Measurements from ENCODE around the gene TSACC. TPM values are rescaled to one million over a fixed set of nuclear protein-coding genes. Genes with fewer than 3 reads are reported as not detected.

The TSACC gene
- total RNA-seq, 1 donor from 2014 or later: 0.65 TPM

DNA sequence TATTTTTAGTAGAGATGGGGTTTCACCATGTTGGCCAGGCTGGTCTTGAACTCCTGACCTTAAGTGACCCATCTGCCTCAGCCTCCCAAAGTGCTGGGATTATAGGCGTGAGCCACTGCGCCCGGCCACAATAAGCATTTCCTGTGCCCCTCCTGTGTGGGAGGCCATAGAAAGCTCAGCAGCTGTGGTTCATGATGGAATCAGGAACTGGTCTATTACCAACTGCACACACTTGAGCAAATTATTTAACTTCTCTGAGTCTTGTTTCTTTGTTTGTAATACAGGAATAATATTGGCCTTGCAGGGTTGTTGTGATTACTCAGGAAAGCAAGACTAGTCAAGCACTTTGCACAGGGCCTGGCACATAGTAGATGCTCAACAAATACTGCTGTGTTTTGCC is 45.7 kb downstream of the TSACC start:
- Mint-ChIP-seq H3K36me3 (ENCODE audit: insufficient read depth) (no peaks in the 10 kb centered on the region), H3K9me3 (ENCODE audit: low read depth) (no peaks in the 10 kb centered on the region), H3K27ac (no peak overlapping the region), H3K27me3 (peaks cover 49% of the 10 kb centered on the region), H3K4me1 (ENCODE audit: low read depth) (no peaks in the 10 kb centered on the region), H3K4me3 (ENCODE audit: low read depth) (no peak overlapping the region)
- TF ChIP-seq, protein P1, sequence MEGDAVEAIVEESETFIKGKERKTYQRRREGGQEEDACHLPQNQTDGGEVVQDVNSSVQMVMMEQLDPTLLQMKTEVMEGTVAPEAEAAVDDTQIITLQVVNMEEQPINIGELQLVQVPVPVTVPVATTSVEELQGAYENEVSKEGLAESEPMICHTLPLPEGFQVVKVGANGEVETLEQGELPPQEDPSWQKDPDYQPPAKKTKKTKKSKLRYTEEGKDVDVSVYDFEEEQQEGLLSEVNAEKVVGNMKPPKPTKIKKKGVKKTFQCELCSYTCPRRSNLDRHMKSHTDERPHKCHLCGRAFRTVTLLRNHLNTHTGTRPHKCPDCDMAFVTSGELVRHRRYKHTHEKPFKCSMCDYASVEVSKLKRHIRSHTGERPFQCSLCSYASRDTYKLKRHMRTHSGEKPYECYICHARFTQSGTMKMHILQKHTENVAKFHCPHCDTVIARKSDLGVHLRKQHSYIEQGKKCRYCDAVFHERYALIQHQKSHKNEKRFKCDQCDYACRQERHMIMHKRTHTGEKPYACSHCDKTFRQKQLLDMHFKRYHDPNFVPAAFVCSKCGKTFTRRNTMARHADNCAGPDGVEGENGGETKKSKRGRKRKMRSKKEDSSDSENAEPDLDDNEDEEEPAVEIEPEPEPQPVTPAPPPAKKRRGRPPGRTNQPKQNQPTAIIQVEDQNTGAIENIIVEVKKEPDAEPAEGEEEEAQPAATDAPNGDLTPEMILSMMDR (IDR thresholded peaks at IDR 0.05; ENCODE audit: unreplicated experiment): no peak
- DNase-seq (ENCODE audit: low spot score, unreplicated experiment): no peak

DNA sequence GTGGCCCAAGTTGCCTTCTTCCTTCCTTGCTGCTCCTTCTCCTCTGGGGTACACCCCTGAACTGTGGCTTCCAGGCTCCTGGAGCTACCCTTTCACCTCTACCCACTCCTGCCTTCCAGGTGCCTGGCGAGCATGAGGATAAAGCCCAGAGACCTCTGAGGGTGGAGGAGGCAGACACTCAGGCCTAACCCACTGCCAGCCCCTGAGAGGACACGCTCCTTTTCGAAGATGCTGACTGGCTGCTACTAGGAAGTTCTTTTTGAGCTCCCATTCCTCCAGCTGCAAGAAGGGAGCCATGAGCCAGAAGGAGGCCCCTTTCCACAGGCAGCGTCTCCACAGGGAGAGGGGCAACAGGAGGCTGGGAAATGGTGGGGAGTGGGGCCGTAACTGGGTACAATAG is 46.3 kb downstream of the TSACC start:
- no peak for DNase-seq (ENCODE audit: low spot score, unreplicated experiment)
- Mint-ChIP-seq H3K4me3 (ENCODE audit: low read depth) (no peak overlapping the region), H3K27ac (no peak overlapping the region), H3K4me1 (ENCODE audit: low read depth) (no peaks in the 10 kb centered on the region), H3K9me3 (ENCODE audit: low read depth) (no peaks in the 10 kb centered on the region), H3K36me3 (ENCODE audit: insufficient read depth) (no peaks in the 10 kb centered on the region), H3K27me3 (peaks cover 56% of the 10 kb centered on the region)
- TF ChIP-seq, protein P1 (IDR thresholded peaks at IDR 0.05; ENCODE audit: unreplicated experiment): no peak

DNA sequence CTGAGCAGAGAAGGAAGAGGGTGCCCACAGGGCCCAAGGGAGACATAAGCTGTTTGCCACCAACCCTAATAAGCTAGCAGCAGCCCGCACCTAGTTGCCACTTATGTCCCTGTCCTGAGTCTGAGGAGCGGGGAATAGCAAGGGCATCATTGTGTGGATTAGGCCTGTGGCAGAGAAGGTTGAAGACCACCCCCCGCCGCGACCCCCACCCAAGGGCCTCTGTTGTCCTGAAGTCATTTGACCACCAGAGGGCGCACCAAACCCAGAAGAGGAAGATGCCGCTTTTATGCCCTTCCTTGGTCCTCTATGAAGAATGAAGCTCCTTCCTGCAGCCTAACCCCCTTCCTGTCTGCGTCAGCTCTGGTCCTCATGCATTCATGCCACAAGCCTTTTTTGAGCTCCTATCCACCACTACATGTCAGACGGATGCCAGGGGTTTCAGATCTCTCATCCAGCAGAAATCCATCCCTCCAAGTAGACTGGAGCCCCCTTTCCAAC is 47.3 kb downstream of the TSACC start:
- Mint-ChIP-seq H3K9me3 (ENCODE audit: low read depth) (no peaks in the 10 kb centered on the region), H3K36me3 (ENCODE audit: insufficient read depth) (no peaks in the 10 kb centered on the region), H3K4me3 (ENCODE audit: low read depth) (no peak overlapping the region), H3K27ac (no peak overlapping the region), H3K4me1 (ENCODE audit: low read depth) (no peaks in the 10 kb centered on the region), H3K27me3 (peaks cover 65% of the 10 kb centered on the region)
- TF ChIP-seq, protein P1 (IDR thresholded peaks at IDR 0.05; ENCODE audit: unreplicated experiment): peak; percentile 89
- DNase-seq (ENCODE audit: low spot score, unreplicated experiment): peak; percentile 71

DNA sequence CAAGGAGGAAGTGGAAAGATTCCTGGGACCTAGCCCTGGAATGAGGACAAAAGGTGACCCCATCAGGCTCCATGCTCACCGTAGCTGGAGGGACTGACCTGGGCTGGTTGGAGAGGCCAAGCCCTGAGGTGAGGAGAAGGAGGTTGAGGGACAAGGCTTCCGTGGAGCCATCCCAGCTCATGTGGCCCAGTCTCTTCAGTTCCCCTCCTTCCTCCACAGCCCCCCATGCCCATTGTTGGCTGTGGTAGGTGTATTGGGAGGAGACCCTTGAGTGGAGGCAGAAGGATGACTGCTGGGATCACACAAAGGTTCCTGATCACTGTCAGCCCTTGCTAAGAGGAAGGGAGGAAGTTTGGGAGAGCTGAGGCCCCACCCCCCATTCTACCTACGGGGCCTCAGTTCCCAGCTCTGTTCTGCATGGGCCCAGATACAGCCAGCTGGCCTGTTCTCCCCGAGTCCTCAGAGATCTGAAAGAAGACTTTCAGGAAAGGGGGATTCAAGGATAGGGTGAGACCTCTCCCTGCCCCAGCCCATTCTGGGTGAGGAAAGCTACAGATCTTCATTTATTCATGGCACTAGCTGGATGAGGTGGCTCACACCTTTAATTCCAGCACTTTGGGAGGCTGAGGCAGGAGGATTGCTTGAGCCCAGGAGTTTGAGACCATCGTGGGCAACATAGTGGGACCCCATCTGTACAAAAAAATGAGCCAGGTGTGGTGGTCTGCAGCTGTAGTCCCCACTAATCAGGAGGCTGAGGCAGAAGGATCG is 48.0 kb downstream of the TSACC start:
- H3K4me1 Mint-ChIP-seq (ENCODE audit: low read depth): no peaks in the 10 kb centered on the region
- H3K9me3 Mint-ChIP-seq (ENCODE audit: low read depth): no peaks in the 10 kb centered on the region
- no peak overlapping the region for H3K27ac Mint-ChIP-seq
- H3K27me3 Mint-ChIP-seq: peaks cover 68% of the 10 kb centered on the region
- no peak overlapping the region for H3K4me3 Mint-ChIP-seq (ENCODE audit: low read depth)
- DNase-seq (ENCODE audit: low spot score, unreplicated experiment): no peak
- TF ChIP-seq, protein P1 (IDR thresholded peaks at IDR 0.05; ENCODE audit: unreplicated experiment): no peak
- H3K36me3 Mint-ChIP-seq (ENCODE audit: insufficient read depth): no peaks in the 10 kb centered on the region

DNA sequence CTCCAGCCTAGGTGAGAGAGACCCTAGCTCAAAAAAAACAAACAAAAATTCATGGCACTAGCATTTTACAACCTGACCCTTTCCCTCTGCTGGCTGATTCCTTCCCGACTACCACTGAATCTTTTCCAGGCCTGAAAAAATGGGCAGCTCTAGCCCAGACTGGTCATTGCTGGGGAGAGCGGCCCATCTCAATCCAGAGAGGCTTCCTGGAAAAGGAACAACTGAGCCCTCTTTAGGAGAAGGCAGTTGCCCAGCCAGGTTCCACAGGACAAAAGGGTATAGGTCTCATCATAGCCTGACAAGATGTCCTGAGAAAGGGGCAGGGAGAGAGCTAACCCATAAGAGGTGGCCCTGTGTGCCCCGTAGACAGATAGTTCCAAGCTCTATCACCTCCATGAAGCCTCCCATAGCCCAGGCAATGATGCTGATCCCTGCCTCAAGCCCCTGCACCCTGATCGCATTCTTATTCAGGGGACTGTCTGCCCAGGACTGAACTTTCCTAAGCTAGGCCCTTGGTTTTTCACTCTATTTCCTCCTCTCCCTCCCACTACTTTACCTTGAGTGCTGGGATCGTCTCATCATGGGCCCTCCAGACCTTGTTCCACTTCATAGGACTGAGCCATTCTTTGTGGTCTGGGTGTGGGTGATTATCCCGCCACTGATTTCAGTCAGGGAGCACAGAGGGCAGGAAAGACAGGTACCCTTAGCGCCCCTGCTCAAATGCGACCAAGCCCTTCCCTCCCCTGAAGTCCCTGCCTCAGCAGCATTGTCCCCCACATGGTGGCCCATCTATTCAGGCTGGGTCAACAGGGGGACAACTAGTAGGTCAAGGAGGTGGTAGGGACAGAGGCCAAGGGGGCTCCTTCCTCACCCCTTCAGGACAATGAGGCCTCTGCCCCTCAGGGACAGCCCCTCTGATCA is 48.9 kb downstream of the TSACC start:
- peaks cover 71% of the 10 kb centered on the region for H3K27me3 Mint-ChIP-seq
- H3K27ac Mint-ChIP-seq: no peak overlapping the region
- peak overlapping the region; percentile 57 for H3K4me3 Mint-ChIP-seq (ENCODE audit: low read depth)
- H3K9me3 Mint-ChIP-seq (ENCODE audit: low read depth): no peaks in the 10 kb centered on the region
- TF ChIP-seq, protein P1 (IDR thresholded peaks at IDR 0.05; ENCODE audit: unreplicated experiment): no peak
- H3K36me3 Mint-ChIP-seq (ENCODE audit: insufficient read depth): no peaks in the 10 kb centered on the region
- H3K4me1 Mint-ChIP-seq (ENCODE audit: low read depth): no peaks in the 10 kb centered on the region
- DNase-seq (ENCODE audit: low spot score, unreplicated experiment): no peak

All from progenitor cell of endocrine pancreas (in vitro differentiated cells).